Right kidney (tissue), 1 donor: Measurements from ENCODE around the gene MUSTN1.

Experiments used
- DNase-seq: peaks from one replicate; pipeline ENCODE4 v3.0.0-alpha.2; 2016

Gene MUSTN1

DNA sequence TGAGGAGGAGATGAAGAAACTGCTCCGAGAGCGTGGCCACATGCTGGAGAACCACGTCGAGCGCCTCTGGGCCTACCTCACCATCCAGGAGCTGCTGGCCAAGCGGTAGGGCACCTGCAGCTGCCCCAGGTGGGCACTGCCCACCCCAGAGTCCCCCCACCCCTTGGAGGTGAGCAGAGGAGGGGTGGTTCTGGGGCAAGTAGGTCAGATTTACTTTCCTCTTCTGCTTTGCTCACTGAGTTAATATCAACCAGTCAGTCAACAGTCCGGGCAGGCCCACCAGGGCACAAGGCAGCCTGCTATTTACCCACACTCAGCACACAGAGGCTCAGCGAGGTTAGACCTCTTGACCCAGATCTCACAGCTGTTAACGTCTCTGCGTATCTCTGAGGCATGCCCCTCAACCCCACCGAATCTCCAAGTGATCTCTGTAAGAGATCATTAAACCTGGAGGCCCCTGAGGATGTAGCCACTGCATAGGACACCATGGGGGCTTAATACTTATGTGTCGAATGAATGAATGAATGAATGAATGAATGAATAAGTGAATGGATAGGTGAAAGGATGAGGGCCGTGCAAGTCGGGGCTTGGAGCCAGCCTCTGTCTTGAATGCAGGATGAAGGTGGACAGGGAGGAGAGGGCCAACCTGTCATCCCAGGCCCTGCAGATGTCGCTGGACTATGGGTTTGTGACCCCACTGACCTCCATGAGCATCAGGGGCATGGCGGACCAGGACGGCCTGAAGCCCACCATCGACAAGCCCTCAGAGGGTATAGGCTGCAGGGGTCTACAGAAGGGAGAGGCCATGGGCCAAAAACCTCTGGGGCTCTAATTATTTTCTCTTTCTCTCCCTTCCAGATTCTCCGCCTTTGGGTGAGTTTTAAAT lies 48.2 kb downstream of the MUSTN1 start:
- no peak for DNase-seq

DNA sequence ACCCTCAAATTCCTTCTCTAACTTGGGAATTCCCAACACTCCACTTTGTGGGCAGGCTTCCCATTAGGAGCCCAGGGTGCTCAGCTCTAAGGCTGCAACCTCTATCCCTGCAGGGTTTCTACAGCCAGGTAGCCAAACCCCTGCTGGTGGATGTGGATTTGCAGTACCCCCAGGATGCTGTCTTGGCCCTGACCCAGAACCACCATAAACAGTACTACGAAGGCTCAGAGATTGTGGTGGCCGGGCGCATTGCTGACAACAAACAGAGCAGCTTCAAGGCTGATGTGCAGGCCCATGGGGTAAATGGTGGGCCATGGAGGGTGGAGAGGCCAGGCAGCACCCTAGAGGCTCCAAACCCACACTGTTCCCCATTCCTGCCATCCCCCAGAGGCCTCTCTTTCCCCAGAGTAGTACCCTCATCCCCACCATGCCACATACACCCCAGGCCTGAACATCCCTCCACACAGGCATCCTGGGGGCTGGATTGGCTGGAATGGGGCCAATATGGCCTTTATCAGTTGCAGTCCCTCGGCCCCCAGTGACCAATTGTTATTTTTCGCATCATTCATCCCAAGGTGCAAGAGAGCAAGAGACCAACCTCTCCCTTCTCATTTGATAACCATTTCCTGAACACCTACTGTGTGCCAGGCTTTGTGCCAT lies 49.8 kb downstream of the MUSTN1 start:
- DNase-seq: no peak

DNA sequence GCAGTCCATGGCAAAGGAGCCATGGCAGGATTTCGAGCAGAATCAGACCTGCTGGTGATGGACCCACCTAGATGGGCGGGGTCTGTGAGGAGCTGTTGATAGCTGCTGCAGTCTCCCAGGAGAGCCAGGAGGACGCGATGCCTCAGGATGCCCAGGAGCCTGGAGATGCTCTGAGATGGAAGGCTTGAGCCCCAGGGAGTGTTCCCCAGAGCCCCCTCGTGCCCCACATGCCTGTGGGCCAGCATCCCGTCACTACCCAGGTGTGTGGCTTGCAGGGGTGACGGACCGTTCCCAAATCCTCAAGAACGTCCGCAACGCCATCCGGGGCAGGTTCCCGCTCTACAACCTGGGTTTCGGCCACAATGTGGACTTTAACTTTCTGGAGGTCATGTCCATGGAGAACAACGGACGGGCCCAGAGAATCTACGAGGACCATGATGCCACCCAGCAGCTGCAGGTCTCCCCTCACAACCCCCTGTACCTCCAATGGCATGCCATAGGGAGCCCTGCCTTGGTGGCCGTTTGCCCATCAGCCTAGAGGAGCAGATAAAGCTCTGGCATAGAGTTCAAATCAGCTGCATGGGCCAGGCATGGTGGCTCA lies 50.7 kb downstream of the MUSTN1 start:
- no peak for DNase-seq

DNA sequence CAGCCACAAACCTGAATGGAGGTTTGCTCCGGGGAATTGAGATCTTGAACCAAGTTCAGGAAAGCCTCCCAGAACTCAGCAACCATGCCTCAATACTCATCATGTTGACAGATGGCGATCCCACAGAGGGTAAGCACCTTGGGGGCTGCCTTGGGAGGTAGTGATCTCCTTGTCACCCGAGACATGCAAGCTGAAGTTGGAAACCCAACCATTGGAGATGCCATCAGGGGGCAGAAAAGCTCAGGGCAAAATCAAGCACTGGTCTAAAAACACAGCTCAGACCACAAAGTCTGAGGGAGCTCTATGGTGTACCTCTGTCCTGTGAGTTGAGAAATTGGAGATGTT lies 51.6 kb downstream of the MUSTN1 start:
- DNase-seq: no peak
